IPS-NIHi7 (cell line): ENCODE results near the gene SFT2D3.

Experiments
- DNase-seq: peaks from one replicate; pipeline ENCODE4 v3.0.0; 2012; ENCODE audit warnings: mixed read lengths; ENCODE audit errors: extremely low spot score

Gene SFT2D3, protein sequence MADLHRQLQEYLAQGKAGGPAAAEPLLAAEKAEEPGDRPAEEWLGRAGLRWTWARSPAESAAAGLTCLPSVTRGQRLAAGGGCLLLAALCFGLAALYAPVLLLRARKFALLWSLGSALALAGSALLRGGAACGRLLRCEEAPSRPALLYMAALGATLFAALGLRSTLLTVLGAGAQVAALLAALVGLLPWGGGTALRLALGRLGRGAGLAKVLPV

DNA sequence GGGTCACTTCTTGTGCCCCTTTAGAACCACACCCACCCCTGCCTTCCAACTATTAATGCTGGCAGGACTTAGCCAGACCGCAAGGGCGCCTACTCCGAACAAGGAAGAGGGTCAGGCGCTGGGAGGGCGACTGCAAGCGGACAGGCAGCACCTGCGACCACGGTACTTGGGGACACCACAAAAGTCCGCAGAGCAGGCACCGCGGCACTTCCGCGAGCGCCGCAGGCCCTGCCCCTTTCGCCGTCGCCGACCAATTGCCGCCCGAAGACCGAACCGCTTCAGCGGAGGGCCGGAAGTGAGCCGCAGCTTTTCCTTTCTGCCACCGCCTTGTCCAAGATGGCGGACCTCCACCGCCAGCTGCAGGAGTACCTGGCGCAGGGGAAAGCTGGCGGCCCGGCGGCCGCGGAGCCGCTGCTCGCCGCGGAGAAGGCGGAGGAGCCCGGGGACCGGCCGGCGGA is at the start of gene SFT2D3:
TSS of gene SFT2D3 (plus strand) at position 305 of the 458 bp plus-strand sequence. CDS start at position 337, 32 bp downstream.
- DNase-seq, result peak; percentile 95

DNA sequence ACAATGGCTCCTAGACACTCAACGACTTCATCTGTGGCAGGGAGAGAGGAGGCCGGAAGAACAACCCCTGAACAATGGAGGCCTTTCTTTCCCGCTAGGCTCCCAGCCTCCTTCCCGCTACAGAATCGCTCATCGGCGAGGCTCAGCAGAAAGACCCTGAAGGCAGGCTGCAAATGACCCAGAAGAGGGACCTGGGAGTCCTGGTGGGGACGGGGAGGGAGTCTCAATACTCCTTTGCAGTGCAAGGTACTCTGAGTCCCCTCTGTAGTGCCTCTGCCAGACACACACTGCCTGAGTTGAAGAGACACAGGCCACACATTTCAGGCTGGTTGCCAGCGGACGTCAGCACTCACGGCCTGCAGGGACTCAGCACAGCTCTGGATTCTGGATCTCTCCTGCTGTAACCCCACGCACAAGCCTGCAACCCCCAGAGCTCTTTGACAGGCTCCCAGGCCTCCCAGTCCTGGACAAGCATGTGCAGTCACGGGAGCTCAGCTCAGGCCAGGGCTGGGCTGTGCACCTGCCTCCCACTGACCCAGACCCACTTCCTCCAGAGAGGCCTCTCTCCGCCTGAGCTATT is 49.2 kb upstream of the SFT2D3 start:
- no peak for DNase-seq

GRCh38 chr2:127652786-127653357 is 48.4 kb upstream of the SFT2D3 start:
- DNase-seq, result no peak

DNA sequence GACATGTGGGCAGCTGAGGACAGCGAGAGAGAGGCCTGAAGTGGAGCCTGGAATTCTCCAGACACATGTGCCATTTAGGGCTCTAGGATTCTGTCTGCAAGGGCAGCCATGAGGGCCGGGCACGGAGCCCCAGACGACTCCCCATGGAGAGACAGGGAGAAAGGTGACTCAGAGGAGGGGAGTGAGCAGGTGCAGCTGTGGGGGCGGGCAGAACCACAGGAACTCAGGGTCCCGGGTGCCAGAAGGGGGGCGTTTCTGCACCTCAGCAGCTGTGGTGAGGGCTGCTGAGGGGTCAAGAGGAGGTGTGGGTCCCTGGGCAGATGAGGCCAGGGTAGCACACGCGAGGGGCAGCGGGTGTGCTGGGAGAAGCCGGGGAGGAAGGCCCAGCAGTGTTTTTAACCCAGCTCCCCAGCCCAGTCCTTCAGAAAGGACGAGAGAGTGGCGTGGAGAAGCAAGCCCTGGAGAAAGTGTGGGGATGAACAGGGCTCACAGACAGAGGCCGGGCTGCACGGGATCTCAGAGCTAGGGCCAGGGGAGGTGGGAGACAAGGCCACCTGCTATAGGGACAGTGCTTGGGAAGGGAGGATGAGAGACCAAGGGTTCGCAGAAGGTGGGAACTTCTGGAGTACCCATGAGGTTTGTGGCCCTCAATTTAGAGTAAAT is 47.7 kb upstream of the SFT2D3 start:
- DNase-seq, result no peak

DNA sequence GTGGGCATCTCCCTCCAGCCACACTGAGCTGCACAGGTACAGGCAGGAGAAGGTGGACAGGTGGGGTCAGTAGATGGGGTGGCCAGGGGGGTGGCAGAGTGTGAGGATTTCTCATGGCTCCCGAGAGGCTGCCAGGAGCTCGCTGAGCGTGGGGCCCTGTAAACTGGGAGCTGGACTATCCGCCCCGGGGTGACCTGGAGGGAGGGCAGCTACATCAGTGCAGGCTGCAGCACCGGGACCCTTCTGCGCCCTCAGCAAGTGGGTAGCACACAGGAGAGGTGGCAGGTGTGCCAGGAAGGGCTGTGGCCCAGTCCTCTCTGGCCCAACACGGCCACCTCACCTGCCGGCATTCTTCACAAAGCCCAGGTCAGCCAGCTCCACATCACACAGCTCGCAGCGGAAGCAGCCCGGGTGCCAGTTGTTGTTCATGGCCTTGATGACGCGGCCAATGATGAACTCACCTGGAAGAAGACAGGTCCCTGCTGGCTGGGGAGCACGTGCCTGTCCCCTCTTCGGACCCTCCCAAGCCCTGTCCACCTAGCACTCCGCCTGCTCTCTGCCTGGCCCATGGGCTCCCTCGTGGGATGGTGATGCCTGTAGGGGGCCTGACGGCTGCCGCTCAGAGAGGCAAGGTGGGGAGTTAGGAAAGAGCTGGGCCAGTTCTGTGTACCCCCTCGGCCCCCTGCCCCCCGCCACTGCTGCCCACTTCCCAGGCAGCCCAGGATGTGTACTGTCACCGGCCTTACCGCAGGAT is 47.0 kb upstream of the SFT2D3 start:
- DNase-seq, result no peak

GRCh38 chr2:127654838-127655175 is 46.5 kb upstream of the SFT2D3 start:
- no peak for DNase-seq

DNA sequence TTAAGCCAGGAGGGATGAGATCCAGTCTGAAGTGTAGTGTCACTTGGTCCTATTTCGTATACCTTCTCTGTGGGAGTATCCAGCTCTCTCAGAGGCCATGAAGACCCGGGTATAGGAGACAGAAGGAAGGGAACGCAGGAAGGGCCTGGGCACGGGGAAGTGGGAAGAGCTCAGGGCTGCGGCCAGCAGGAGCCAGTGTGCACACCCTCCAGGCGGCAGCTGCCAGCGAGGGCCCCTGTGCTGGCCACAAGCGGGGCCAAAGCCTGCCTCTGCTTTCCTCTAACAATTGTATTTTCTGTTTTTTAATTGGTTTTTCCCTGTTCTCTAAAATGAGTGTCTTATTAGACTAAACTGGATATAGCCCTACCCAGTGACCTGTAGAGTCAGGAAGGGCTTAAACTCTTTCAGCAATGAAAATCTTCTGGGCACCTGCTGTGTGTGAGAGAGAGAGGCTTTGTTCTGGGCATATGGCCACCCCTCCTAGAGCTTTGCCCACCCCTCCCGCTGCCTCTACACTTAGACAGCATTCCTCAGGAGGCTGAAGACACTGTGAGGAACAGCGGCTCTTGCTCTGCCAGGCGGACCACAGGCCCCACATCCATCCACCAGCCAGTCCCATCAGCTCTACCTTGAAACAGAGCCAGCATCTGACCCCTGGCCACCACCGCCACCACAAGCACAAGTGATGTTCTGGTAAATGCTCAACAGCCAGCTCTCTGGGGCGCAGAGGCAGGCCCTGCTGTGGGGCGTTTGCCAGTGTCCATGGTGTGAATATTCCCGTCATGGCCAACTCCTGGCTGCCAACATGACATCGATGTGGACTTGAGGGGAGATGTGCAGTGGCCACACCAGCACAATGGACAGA is 45.9 kb upstream of the SFT2D3 start:
- DNase-seq, result no peak

DNA sequence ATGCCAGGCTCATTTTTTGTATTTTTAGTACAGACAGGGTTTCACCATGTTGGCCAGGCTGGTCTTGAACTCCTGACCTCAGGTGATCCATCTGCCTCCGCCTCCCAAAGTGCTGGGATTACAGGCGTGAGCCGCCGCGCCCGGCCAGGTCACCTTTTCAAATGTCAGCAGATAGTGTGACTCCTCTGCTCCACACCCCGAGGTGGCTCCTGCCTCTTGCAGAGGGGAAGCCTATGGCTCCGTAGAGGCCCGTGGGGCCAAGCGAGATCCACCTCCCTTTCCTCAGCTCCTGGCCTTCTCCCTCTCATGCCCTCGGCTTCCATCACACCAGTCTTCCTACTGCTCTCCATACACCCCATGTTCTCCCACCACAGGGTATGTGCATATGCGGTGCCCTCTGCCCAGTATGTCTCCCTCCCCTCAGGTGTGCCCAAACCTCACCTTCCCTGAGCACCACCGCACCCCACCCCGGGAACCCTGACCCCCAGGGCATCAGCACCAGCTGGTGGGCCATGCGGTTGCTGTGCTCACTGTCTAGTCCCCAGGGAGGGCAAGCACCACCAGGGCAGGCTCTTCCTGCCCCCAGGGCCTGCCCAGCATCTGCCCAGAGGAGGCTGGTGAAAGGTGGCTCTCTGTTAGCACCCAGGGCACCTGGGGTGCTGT is 44.6 kb upstream of the SFT2D3 start:
- no peak for DNase-seq

- DNase-seq, result no peak
These were observed 44.1 kb upstream of the SFT2D3 start for GRCh38 chr2:127657232-127657595.

- DNase-seq, result no peak
These were observed 43.2 kb upstream of the SFT2D3 start for GRCh38 chr2:127658146-127658545.

- no peak for DNase-seq
These were observed 42.5 kb upstream of the SFT2D3 start for GRCh38 chr2:127658641-127659407.

DNA sequence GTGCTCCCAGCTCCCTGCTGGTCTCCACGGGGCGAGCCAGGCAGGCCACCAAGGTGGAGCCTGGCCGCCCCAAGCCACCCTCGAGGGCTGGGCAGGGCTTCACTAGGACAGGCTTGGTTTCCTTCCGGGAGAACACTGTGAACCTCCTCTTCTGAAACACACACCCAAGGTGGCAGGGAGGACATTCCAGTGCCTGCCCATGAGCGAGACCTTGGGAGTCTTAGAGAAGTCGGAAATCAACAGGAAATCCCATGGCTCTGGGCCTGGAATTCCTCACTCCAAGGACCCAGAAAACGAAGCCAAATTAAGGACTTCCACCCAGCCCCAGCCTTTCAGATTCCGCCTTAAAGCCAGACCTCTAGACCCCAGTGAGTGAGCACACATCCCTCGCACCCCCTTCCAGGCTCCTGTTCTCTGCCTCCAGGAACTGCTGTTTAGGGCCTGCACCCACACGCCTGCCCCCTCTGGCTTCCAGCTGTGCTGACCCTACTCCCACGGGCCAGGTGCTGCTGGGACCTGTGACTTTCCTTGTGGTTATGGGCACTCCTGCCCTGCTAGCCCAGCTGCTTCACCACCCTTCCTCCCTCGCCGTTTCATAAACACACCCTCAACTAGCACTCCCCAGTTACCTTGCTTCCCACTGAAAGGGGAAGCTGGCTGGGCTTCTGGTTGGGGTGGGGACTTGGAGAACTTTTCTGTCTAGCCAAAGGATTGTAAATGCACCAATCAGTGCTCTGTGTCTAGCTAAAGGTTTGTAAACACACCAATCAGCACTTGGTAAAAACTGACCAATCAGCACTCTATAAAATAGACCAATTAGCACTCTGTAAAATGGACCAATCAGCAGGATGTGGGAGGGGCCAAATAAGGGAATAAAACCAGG is 41.6 kb upstream of the SFT2D3 start:
- no peak for DNase-seq

DNA sequence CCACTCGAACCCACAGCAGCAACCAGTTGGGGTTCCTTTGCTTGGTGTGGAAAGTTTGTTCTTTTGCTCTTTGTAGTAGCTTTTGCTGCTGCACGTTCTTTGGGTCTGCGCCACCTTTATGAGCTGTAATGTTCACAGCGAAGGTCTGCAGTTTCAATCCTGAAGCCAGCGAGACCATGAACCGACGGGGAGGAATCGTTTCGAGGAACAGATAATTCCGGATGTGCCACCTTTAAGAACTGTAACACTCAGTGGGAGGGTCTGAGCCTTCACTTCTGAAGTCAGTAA is 41.1 kb upstream of the SFT2D3 start:
- DNase-seq, result no peak

- no peak for DNase-seq
These were observed 40.1 kb upstream of the SFT2D3 start for GRCh38 chr2:127661072-127661649.

- no peak for DNase-seq
These were observed 39.3 kb upstream of the SFT2D3 start for GRCh38 chr2:127661949-127662510.

- DNase-seq, result no peak
These were observed 38.2 kb upstream of the SFT2D3 start for GRCh38 chr2:127662937-127663565.

GRCh38 chr2:127663566-127664064 is 37.7 kb upstream of the SFT2D3 start:
- no peak for DNase-seq
